NOMO-1 treated with DMSO at 0.1 percent for 48 hours (cell line): Measurements from ENCODE around the gene BROX.
"Not testable (repeated sequence)": the region's sequence is repeated elsewhere in the genome, so short reads cannot be mapped to it uniquely, and the experiment has no call there.

ENCODE experiments used
- DNase-seq: peaks from one replicate; lab custom pipeline; 2025; ENCODE audit not compliant: unreplicated experiment; lab: John Stamatoyannopoulos, UW

BROX gene

DNA sequence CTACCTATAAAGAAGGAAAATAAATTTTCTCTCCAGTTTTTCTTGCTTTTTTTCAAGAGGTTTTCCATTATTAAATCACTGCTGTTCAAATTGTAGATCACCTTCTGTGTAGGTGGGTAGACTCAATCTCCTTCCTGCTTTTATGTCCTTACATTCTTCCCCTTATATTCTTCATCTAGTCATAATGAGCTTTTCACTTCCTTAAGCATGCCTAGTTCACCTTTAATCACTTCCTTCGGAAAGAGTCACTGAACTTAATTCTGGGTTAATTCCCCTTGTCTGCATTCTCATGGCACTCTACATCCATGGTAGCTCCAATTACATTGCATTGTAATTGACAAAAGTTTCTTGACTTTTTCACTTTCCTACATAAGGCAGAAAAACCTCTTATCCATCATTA is 18.5 kb downstream of the BROX start:
- DNase-seq, result no peak

DNA sequence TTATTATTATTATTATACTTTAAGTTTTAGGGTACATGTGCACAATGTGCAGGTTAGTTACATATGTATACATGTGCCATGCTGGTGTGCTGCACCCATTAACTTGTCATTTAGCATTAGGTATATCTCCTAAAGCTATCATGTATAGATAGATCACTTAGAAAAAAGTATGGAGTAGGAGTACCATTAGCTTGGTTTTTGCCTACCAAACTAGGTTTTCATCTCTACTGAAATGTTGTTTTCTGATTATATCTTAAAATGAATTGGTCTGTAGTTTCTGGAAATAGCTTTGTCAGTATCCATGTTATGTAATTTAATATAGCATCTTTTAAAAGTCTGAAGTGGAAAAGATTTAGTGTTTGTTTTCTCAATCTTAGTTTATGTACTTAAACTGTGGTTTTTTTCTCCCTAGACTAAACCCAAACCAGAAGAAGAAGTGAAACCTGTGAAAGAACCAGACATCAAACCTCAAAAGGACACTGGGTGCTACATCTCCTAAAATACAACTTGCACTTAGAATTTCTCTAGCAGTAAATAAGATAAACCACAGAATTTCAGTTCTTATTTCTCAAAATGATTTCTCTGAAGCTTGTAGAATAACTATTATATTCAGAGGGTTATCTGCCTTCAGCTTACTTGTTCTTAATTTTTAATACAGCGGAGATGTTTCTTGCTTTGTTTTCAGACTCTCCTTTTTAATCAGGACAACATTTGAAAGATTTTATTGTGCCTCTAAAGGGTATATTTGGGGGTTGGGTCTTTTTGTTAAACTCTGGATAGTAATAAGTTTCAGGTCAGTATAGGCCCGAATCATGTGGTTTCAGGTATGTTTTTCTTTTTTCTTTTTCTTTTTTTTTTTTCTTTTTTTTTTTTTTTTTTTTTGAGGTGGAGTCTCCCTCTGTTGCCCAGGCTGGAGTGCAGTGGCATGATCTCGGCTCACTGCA is 20.1 kb downstream of the BROX start:
- peak; percentile 94 for DNase-seq

DNA sequence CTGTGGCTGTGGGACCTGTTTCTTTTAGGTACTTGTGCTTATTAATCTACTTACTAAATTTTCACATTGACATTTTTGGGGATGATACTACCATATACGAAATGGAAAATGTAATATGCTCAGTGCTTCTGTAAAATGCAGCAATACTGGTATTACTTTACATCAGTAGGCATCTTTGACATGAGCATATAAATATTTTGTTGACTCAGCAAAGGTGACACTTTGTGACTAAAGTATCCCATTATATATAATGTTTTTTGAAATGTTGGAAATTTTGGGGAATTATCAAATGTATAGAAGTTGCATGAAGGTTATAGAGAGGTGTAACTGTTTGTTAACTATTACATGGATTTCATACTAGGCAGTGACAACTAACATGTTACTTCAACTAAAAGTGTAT is 22.4 kb downstream of the BROX start:
- DNase-seq, result no peak

DNA sequence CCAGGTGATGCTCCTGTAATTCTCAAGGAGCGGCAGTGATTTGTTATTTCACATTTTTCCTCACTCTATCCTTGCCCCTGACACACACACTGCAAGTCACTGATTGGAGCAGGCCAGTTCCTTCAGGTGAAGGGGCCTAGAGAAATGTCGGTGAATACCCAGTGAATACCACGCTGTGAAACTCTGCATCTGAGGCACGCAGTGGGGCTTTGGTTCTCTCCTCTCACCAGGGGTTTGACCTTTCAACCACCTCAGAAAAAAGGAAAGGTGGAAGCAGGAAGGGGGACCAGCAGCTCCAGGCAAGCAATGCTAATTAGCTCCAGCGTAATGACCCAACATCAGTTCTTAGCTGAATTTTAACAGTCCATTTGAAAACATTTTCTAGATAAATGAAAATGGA is 24.1 kb downstream of the BROX start:
- DNase-seq, result no peak

DNA sequence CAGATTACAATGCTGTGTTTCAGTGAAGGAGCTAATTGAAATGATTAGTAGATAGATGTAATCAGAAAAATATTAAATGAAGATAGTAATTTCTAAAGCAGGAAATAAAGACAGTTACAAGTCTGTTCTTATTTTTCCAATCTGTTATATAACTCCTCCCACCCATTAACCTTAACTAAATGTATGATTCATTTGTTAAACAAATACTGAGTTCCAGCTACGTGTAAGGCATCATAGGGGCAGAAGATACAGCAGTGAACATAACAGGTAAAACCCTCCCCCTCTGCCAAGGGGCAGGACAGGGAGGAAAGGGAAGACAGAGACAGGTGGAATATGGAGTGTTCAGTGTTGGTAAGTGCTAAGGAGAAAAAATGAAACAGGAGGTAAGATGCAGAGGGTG is 24.6 kb downstream of the BROX start, which contains the start of gene FAM177B:
Gene FAM177B (plus strand): TSS at position 231 of the 400 bp plus-strand sequence. CDS start 9,344 bp downstream, outside the sequence.
- no peak for DNase-seq

DNA sequence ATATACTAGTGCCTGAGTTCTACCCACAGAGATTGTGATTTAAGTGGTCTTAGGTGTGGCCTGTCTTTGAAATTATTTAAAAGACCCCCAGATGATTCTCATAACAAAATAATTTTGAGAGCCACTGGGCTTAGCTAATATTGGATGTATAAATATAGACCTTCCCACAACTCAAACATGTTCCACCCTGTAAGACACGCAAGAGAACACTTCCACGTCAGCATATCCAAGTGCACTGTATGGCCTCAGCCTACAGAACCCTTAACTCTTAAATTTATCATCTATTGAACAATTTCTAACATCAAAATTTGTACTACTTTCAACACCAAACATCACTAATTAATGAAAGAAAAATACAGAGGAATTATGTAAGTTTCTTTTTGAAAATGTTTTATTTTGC is 27.1 kb downstream of the BROX start:
- DNase-seq, result no peak

DNA sequence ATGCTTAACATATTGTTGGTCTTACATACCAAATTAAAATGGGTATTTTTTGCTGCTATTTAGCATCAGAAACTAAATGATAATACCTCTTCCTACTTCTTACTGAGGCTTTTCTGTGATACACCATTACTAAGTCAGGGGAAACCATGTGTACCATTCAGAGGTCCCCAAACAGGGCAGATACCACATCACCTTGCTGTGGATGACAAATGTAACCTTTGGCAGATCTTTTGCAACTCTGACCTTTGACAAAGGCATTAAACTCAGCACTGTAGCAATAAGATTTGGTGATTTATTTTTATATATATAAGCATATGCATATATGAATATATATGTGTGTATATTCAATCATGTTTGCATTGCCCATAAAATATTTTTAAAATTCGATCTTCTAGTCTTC is 27.6 kb downstream of the BROX start:
- DNase-seq, result no peak

DNA sequence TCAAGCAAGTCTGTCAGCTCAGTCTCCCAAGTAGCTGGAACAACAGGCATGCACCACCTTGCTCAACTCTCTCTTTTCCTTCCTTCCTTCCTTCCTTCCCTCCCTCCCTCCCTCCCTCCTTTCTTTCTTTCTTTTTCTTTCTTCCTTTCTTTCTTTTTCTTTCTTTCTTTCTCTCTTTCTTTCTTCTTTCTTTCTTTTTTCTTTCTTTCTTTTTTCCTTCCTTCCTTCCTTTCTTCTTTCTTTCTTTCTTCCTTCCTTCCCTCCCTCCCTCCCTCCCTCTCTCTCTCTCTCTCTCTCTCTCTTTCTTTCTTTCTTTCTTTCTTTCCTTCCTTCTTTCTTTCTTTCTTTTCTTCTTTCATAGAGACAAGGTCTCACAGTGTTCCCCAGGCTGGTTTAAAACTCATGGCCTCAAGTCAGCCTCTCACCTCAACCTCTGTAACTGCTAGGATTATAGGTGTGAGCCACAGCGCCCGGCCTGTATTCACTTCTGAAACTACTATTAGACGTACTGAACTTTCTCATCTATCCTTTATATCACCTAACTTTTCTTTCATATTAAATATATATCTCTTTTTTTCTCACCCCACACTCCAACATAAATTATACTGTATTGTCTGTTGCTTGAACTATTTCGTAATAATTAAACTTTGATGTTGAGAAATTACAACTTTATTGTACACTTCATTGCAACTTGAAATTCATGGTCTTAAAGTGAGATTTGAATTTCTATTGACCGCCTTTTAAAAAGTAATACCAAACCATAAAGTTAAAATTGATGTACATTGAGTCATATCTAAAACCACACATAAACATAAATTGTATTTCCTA is 29.5 kb downstream of the BROX start:
- not testable (repeated sequence) for DNase-seq

DNA sequence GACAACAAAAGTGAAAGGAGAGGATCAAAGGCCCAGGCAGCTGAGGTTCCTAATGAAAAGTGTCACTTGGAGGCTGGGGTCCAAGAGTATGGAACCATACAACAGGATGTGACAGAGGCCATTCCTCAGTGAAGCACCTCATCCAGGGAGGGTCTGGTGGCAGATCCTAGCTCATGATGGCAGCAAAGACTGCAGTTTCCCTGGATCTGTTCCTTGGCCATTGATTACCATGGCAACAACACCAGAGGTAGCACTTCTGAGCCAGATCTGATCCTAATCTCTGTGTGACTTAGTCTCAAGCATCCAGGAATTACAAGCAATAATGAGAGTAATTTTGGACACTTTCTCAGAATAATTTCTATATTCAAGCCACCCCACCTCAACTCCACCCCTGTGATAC is 37.6 kb downstream of the BROX start:
- DNase-seq, result no peak

DNA sequence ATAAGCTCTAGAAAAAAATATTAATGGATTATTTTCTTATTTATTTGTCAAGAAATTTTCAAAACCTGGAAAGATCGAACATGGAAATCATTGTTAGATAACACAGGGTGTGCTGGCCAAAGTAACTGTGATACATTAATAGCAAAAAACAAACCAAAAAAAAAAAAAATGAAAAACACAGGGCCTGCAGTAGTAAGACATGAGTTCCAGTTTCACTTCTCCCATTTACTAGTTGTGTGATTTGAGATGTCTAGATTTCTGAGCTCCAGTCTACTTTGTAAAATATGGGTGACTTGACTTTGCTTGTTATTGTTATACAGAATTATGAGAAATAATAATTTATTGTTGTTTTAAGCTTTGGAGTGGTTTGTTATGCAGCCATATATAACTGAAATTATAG is 38.3 kb downstream of the BROX start:
- peak; percentile 51 for DNase-seq

DNA sequence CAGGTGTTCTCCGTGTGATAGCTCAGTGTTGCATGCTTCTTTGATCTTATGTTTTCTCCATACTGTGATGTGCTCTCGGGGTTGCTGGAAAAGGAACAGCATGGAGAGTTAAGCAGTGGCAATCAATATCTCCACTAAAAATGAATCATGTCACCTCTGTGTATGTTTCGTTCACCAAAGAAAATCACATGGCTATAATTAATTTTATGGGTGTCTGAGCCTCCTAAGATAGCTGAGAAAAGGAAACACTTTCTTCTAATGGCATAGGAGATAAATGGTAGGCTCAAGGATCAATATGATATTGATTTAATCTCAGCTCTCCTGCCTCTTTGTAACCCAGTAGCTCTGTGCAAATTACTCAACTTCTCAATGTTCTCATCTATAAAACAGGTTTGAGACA is 38.9 kb downstream of the BROX start:
- DNase-seq, result no peak

DNA sequence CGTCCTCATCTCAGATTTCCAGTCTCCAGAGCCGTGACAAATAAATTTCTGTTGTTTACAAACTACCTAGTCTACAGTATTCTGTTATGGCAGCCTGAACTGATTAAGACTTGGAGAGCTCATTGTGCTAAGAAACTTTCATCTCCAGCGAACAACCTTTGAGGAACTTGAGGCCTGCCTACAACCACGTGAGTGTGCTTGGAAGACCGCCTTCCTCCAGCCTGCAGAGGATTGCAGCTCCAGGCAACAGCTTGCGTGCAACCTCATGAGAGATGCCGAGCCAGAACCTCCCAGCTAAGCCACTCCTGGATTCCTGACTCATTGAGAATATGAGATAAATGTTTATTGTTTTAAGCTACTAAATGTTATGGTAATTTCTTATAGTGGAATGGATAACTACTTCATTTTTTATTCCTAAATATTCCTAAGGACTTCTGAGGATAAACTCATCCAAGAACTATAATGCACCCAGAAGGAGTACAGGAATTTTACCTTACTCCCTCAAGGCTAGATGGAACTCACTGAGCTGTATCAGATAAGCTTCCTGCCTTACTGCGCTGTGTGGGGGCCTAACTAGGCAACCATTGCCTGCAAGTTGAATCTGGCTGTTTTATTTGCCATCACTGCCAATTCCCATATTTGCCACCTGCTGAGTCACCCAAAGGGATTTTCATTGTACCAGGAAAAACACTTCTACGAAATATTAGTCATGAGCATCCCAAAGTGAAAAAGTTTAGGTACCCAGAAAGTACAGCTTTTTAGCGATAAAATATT is 42.2 kb downstream of the BROX start:
- no peak for DNase-seq

DNA sequence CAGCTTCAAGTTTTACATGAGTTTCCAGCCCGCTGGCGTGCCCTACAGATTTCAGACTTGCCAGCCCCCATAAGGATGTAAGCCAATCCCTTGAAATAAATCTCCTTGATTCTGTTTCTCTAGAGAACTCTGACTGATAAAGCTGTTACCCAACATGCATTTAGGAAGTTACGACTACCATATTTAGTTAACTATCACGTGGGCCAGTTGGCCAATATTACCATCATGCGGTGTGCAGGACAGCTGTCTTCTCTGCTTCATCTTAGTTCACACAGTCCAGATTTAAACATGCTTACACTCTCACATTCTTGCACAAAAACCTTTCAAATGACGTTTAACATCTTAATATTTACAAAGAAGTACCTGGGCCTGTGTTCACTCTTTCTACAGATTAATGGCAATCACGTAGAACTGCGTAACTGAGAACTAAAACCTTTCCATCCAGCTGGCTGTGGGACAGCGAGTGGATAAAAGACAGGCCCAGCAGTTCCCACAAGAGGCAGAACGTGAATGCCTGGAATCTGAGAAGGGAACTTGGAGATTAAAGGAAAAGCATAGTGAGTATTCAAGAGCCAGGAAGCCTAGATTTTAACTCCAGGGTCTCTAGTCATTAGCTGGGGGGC is 45.4 kb downstream of the BROX start:
- no peak for DNase-seq

DNA sequence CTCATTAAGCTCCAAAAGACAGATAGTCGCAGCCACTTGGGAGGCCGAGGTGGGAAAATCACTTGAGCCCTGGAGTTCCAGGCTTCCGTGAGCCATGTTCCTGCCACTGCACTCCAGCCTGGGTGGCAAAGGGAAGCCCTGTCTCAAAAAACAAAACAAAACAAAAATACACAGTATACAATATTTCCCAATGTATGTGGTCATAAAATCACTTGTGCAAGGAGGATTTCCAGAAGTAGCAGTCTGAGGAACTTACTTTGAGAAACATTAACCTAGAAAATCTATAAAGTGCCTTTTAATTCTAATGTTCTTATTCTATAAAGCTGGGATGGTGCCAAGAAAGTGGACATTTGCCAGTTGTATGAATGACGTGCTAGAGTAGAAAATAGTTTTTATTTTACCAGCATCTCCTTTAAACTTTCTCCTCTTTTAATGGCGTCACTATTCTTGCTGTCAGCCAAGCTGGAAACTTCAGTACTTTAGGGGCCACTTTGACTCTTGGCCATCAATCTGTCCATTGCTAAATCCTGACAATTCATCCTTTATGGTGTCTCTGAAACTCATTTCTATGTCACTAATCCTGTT is 47.2 kb downstream of the BROX start:
- DNase-seq, result no peak

DNA sequence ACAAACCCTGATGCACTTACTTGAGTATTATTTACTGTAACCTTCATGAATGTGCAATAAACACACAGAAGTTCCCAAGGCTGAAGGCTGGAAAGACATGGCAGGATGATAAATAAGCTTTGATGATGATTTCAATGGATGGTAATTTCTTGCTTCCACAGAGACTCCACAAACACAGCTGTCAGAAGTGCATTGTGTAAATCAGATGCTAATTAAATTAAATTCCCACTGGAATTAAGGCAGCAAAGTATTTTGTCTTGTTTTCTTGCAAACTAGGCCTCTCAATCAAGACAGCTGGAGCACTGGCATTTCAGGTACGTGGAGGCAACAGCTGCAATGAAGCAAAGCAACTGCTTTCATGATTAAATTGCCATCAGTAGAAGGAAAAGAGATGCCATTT is 48.7 kb downstream of the BROX start:
- DNase-seq, result no peak

DNA sequence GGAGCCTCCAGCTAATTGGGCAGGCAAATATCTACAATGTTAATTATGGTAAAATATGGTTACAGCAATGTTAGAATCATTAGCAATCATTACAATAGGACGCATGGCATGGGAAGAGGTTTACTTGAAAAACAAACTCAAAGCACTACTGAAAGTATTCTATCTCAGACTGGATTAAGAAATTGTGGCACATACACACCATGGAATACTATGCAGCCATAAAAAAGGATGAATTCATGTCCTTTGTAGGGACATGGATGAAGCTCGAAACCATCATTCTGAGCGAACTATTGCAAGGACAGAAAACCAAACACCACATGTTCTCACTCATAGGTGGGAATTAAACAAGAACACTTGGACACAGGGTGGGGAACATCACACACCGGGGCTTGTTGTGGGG is 49.8 kb downstream of the BROX start:
- not testable (repeated sequence) for DNase-seq

DNA sequence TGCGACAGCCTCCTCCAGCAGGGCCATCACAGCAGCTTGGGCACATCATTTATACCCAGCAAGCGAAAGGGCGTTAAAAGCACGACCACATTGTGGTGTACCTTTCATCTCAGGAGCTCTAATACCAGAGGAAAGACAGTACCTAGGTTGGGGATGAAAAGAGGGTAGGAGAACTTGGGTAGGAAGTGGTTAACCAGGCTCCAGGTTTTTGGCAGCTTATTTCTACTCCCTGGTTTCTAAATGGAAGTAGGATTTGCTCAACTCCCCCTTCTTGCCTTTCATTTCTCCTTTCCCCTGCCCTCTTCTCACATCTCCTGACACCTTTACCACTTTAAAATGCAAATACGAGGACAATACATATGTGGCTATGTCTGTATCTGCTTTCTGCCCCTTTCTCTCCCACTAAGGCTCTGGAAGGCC is 54.8 kb downstream of the BROX start:
- DNase-seq, result no peak

DNA sequence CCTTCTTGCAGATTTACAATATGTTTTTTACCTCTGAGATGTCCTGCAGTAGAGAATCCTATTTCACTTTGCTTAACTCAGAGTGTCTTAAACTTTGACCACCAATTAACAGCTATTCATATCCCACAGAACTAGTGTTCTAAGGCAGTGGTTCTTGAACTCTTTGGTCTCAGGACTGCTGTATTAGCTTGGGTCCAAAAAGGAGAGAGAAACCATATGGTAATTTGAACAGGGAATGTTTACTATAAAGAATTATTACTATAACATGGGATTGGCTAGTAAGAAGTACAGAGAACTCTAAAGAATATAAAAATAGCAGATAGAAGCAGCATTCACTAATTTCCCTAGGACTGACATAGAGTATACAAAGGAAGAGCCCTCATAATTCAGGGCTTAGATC is 56.2 kb downstream of the BROX start:
- DNase-seq, result no peak

DNA sequence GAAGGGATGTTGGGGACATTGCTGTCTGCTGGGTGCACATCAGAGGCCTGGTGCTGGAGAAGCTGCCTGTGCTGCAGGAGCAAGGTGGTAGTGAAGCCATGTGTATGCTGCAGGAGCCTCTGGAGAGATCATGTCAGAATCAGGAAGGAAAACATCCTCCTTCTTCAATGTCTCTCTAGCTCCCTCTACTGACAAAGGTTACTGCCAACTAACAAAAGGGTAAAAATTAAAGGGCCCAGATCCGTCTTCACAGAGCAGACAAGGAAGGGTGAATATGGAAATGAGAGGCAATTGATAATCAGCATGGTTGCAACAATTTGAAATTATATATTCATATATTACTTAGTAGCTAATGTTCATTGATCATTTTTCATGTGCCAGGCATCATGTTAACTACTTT is 56.8 kb downstream of the BROX start:
- DNase-seq, result no peak

DNA sequence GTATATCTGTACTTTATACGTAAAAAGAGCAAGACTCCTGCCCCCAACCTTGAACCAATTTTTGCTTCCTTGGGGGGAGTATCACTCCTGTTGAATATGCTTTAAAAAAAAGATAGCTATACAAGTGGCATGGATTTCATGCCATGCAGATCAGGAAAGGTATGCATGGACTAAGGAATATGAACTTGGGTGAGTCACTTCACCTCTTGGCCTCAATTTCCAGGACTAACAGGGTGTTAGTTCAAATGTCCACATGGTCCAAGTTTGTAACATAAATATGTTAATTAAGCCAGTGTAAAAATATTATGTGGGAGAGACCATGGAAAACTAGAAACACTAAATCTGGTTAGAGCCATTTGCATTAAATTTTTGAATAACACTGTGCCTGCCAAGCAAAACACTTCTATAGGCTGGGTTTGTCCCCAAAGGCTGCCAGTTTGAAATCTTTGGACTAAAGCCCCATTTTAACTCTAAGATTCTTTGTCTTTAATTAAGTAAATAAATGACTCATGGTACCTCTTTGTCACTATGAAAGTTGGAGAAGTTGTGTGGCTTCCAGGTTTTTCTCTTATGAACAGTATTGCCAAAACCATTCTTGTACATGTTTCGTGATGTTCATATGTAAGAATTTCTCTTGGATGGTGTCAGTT is 57.7 kb downstream of the BROX start:
- DNase-seq, result no peak
